Retinal pigment epithelial cell (primary cell): ENCODE results near the gene LCAT.
A peak's percentile ranks its signal among the peaks of the same experiment; 100 is the strongest.

Source experiments
- DNase-seq: peaks from one replicate; pipeline ENCODE4 v3.0.0-alpha.2; 2010; ENCODE audit warnings: low read depth
- H3K4me3 ChIP-seq: 2 replicates; pipeline ENCODE4 v1.5.1; 2011; ENCODE audit warnings: mild to moderate bottlenecking, low read length, control low read depth, moderate library complexity
- CTCF ChIP-seq: conservative IDR thresholded peaks from 2 replicates; pipeline ENCODE4 v1.5.1; 2011; ENCODE audit warnings: low read depth, low read length, control low read depth, inconsistent platforms

Gene LCAT

GRCh38 chr16:67928561-67929364 is 15.2 kb downstream of the LCAT start:
- no peak overlapping the region for H3K4me3 ChIP-seq
- TF ChIP-seq CTCF = peak; percentile 95
- no peak for DNase-seq

GRCh38 chr16:67928147-67928546 is 15.8 kb downstream of the LCAT start:
- no peak for TF ChIP-seq CTCF
- no peak overlapping the region for H3K4me3 ChIP-seq
- no peak for DNase-seq

GRCh38 chr16:67927131-67927941 is 16.6 kb downstream of the LCAT start:
- no peak overlapping the region for H3K4me3 ChIP-seq
- no peak for TF ChIP-seq CTCF
- no peak for DNase-seq

- DNase-seq = no peak
- TF ChIP-seq CTCF = peak; percentile 13
- H3K4me3 ChIP-seq = no peak overlapping the region
Observed at GRCh38 chr16:67926181-67926750, 17.7 kb downstream of the LCAT start.

- no peak for TF ChIP-seq CTCF
- H3K4me3 ChIP-seq = no peak overlapping the region
- DNase-seq = no peak
Observed at GRCh38 chr16:67924140-67924906, 19.6 kb downstream of the LCAT start.

GRCh38 chr16:67923414-67924116 is 20.4 kb downstream of the LCAT start:
- DNase-seq = no peak
- no peak overlapping the region for H3K4me3 ChIP-seq
- no peak for TF ChIP-seq CTCF
